Islet precursor cell (in vitro differentiated cells): ENCODE measurements around the gene LPCAT4.
"Not testable (repeated sequence)": the region's sequence is repeated elsewhere in the genome, so short reads cannot be mapped to it uniquely, and the experiment has no call there.

Source experiments
- DNase-seq: peaks from one replicate; pipeline ENCODE4 v3.0.0-alpha.2; 2018

Gene LPCAT4

GRCh38 chr15:34361278-34361677 is 5.7 kb downstream of the LPCAT4 start:
- DNase-seq, result no peak

GRCh38 chr15:34360298-34360697 is 6.7 kb downstream of the LPCAT4 start:
- DNase-seq, result peak; percentile 95

GRCh38 chr15:34359416-34359815 is 7.6 kb downstream of the LPCAT4 start:
- no peak for DNase-seq

GRCh38 chr15:34358948-34359347 is 8.0 kb downstream of the LPCAT4 start:
- DNase-seq, result no peak

GRCh38 chr15:34358367-34358766 is 8.6 kb downstream of the LPCAT4 start:
- no peak for DNase-seq

GRCh38 chr15:34357653-34358052 is 9.3 kb downstream of the LPCAT4 start:
- DNase-seq, result no peak

GRCh38 chr15:34355241-34355640 is 11.8 kb downstream of the LPCAT4 start:
- no peak for DNase-seq

GRCh38 chr15:34354286-34354685 is 12.7 kb downstream of the LPCAT4 start:
- no peak for DNase-seq

GRCh38 chr15:34353627-34354026 is 13.4 kb downstream of the LPCAT4 start:
- no peak for DNase-seq

- DNase-seq, result not testable (repeated sequence)
Observed at GRCh38 chr15:34352996-34353395, 14.0 kb downstream of the LPCAT4 start.

- DNase-seq, result no peak
Observed at GRCh38 chr15:34349769-34350168, 17.2 kb downstream of the LPCAT4 start.

- no peak for DNase-seq
Observed at GRCh38 chr15:34348735-34349300, 18.2 kb downstream of the LPCAT4 start.

GRCh38 chr15:34347951-34348638 is 18.9 kb downstream of the LPCAT4 start:
- no peak for DNase-seq

GRCh38 chr15:34342737-34343575 is 24.0 kb downstream of the LPCAT4 start, which contains the start of the genes NOP10 and NUTM1:
Gene NOP10 (minus strand): TSS chr15:34343136. CDS start chr15:34343073, 63 bp downstream.
Gene NUTM1 (plus strand): TSS chr15:34343315. CDS start chr15:34343697, 382 bp downstream.
- DNase-seq, result peak; percentile 96

- not testable (repeated sequence) for DNase-seq
Observed at GRCh38 chr15:34342213-34342736, 24.7 kb downstream of the LPCAT4 start.

GRCh38 chr15:34341381-34342212 is 25.4 kb downstream of the LPCAT4 start:
- no peak for DNase-seq

- DNase-seq, result no peak
Observed at GRCh38 chr15:34339946-34340345, 27.1 kb downstream of the LPCAT4 start.

- DNase-seq, result no peak
Observed at GRCh38 chr15:34338347-34338746, 28.6 kb downstream of the LPCAT4 start.

GRCh38 chr15:34337557-34338306 is 29.3 kb downstream of the LPCAT4 start, which contains the start of gene SLC12A6:
Gene SLC12A6 (minus strand): TSS chr15:34337781. CDS start chr15:34336680, 1,101 bp downstream.
- DNase-seq, result peak; percentile 97

- peak; percentile 67 for DNase-seq
Observed at GRCh38 chr15:34336991-34337556, 29.9 kb downstream of the LPCAT4 start.
